Neural cell (in vitro differentiated cells): Measurements from ENCODE around the gene NOS1AP. TPM values are rescaled to one million over a fixed set of nuclear protein-coding genes. Genes with fewer than 3 reads are reported as not detected.
"Not testable (repeated sequence)": the region's sequence is repeated elsewhere in the genome, so short reads cannot be mapped to it uniquely, and the experiment has no call there.

Source experiments
- H2AFZ ChIP-seq: fragments of 200-600, 300-800 bp; sonication (generic), shearing (Covaris generic); 2 replicates; pipeline ENCODE4 v1.6.0; 2014; ENCODE audit warnings: low read depth, mild to moderate bottlenecking, antibody characterized with exemption, low read length, moderate library complexity
- H3F3A ChIP-seq: fragments of 200-600 bp; shearing (Covaris generic); 2 replicates; pipeline ENCODE4 v1.6.1; 2016; ENCODE audit warnings: mild to moderate bottlenecking, moderate library complexity, mixed read lengths, antibody characterized with exemption, low read length; ENCODE audit not compliant: insufficient read depth, poor library complexity, severe bottlenecking
- H3K27ac ChIP-seq: fragments of 200-600, 300-800 bp; sonication (generic), shearing (Covaris generic); 2 replicates; pipeline ENCODE4 v1.5.1; 2014; ENCODE audit warnings: mild to moderate bottlenecking, low read length, moderate library complexity
- H3K27me3 ChIP-seq: fragments of 300-800, 200-600 bp; sonication (generic), shearing (Covaris generic); 2 replicates; pipeline ENCODE4 v1.6.0; 2014; ENCODE audit warnings: mild to moderate bottlenecking, low read depth, low read length, moderate library complexity; ENCODE audit not compliant: insufficient read depth
- H3K36me3 ChIP-seq: fragments of 300-800, 200-600 bp; sonication (generic), shearing (Covaris generic); 2 replicates; pipeline ENCODE4 v1.5.1; 2014; ENCODE audit warnings: mild to moderate bottlenecking, antibody characterized with exemption, low read length, moderate library complexity; ENCODE audit not compliant: insufficient read depth
- H3K4me2 ChIP-seq: fragments of 300-800, 200-600 bp; sonication (generic), shearing (Covaris generic); 2 replicates; pipeline ENCODE4 v1.6.0; 2014; ENCODE audit warnings: mild to moderate bottlenecking, low read length
- H3K4me3 ChIP-seq: fragments of 300-800, 200-600 bp; sonication (generic), shearing (Covaris generic); 2 replicates; pipeline ENCODE4 v1.5.1; 2014; ENCODE audit warnings: mild to moderate bottlenecking, low read length, moderate library complexity
- H3K79me2 ChIP-seq: fragments of 200-600 bp; shearing (Covaris generic); replicated peaks from 2 replicates; pipeline ENCODE4 v1.6.0; 2014; ENCODE audit warnings: mild to moderate bottlenecking, low read length, moderate library complexity; ENCODE audit not compliant: insufficient read depth
- H3K9ac ChIP-seq: fragments of 300-800, 200-600 bp; sonication (generic), shearing (Covaris generic); 2 replicates; pipeline ENCODE4 v1.6.1; 2016; ENCODE audit warnings: mild to moderate bottlenecking, low read length, mixed read lengths
- H3K9me2 ChIP-seq: fragments of 200-600 bp; shearing (Covaris generic); 2 replicates; pipeline ENCODE4 v1.6.1; 2016; ENCODE audit warnings: mild to moderate bottlenecking, low read length, mixed read lengths; ENCODE audit not compliant: insufficient read depth
- H3K9me3 ChIP-seq: fragments of 200-600, 300-800 bp; sonication (generic), shearing (Covaris generic); 2 replicates; pipeline ENCODE4 v1.6.1; 2016; ENCODE audit warnings: mild to moderate bottlenecking, mixed run types, low read length, moderate library complexity, mixed read lengths
- H4K20me1 ChIP-seq: fragments of 200-600 bp; shearing (Covaris generic); 2 replicates; pipeline ENCODE4 v1.6.1; 2016; ENCODE audit warnings: mild to moderate bottlenecking, mixed run types; ENCODE audit not compliant: insufficient read depth
- polyA plus RNA-seq: library from polyadenylated mRNA; depleted of rRNA; stranded (reverse); fragments of >200 nt; gene quantifications from 2 replicates; pipeline ENCODE4 v1.2.3, GENCODE V29; 2014
- small RNA-seq, 3 experiments: library from RNA; depleted of rRNA; stranded (forward); fragments of <200 nt; gene quantifications; one replicate each; pipeline ENCODE3, GENCODE V24; 2012

NOS1AP gene
- polyA plus RNA-seq, 1 donor from 2014 or later = 5.3 TPM

- not testable (repeated sequence) for H3K4me3 ChIP-seq, H3K27ac ChIP-seq, H2AFZ ChIP-seq, H3K27me3 ChIP-seq, H4K20me1 ChIP-seq, H3K9me3 ChIP-seq, H3K4me2 ChIP-seq, H3K9ac ChIP-seq, H3F3A ChIP-seq, H3K79me2 ChIP-seq, H3K9me2 ChIP-seq, H3K36me3 ChIP-seq
Measured at GRCh38 chr1:162419450-162419931, 350.0 kb downstream of the NOS1AP start.

Small RNA genes lying within 50 kb of the gene (small RNA-seq; reads per million reads assigned to genes)
- gene MIR4654 (0 to 1.7 (median 0.59) reads per million in 3 experiments), gene MIR556 (20.1 to 30.5 (median 26.7) reads per million in 3 experiments), gene RNA5SP61 (0 reads per million in 3 experiments)

Other genes starting within 250 kb of the NOS1AP start
- gene OLFML2B, start 45.8 kb upstream of the NOS1AP start, polyA plus RNA-seq = 0.68 and 0.78 TPM in 2 replicates